Caki2 (cell line): Measurements from ENCODE around the gene OTOGL. TPM values are rescaled to one million over a fixed set of nuclear protein-coding genes. Genes with fewer than 3 reads are reported as not detected.
"Not testable (repeated sequence)": the region's sequence is repeated elsewhere in the genome, so short reads cannot be mapped to it uniquely, and the experiment has no call there.

Experiments
- DNase-seq: peaks from one replicate; pipeline ENCODE4 v3.0.0-alpha.2; 2015; ENCODE audit warnings: low read depth
- in situ Hi-C: cut with HindIII; loops from 2 replicates; pipeline ENCODE4 v1.10.0; 2016; ENCODE audit warnings: low sequenced_read_pairs, low pct_unique_long_range_greater_than_20kb, mixed read lengths
- total RNA-seq: library from RNA; depleted of rRNA; stranded (reverse); fragments of >200 nt; shearing (Covaris generic); gene quantifications from 2 replicates; pipeline ENCODE4 v1.2.3, GENCODE V29; 2014; ENCODE audit warnings: low replicate concordance

OTOGL gene
- total RNA-seq, 1 experiment from 2014 or later: not detected

DNA sequence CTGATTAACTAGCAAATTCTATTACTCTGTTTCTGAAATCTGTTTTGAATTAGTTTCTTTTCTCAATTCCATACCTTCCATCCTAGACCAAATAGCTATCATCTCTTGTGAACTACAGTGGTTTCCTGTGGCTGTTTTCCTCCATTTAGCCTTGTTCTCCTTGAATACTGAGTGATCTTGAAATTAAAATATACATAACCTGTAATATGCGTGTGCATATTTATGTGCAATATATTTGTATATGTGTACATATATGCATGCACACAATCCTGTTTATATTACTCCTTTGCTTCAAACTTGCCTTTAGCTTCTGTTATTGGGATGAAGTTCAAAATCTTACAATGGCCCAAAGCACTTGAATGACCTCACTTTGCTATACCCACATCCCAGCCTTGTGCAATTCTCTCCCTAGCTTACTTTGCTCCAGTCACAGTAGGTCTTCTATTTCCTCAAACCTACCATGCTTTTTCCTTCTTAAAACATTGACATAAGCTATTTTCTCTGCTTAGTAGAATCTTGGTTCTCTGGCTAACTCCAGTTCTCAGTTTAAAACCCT, 99.5 kb downstream of the OTOGL start:
- DNase-seq: no peak
- in situ Hi-C loops: loop anchor here (25.0 kb wide), 1 partner anchor 787 kb away; no protein-coding TSS in a partner anchor

DNA sequence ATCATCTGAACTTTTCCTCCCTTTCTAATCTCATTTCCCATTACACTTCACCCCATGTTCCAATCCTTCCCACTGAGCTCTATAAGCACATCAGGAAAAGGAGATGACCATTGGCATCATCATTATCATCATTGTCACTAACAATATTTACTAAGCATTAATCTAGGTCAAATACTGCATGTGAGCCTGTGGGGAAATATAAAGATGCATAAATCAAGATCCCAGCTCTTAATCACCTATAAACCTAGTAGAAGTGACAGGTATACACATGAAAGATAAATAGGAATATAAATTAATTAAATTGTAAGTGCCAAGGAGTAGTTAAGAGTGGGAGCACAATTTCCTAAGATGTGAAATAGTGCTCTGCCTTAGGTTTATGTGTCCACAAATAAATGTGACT, 100.6 kb downstream of the OTOGL start:
- in situ Hi-C loops: loop anchor here (25.0 kb wide), 1 partner anchor 788 kb away; no protein-coding TSS in a partner anchor
- no peak for DNase-seq

DNA sequence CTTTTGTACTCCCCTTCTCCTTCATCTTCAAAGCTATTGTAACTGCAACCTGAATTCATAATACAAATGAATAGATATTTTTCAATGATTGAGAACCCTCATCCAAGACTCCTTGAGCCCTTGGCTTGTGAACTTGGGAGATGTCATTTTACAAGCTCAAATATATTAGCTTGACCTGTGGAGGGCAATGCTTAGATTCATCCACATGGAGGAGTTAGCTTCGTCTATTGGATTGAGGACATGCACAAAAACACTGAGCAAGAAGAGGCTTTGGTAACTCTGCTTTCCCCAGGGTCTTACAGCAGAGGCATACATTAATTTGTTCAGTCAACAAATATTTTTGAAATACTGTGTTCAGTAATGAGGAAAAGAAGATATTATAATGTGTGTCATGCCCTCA, 101.1 kb downstream of the OTOGL start:
- in situ Hi-C loops: no loop called here
- DNase-seq: no peak

- DNase-seq: no peak
- in situ Hi-C loops: no loop called here
Observed at GRCh38 chr12:80201908-80202307, 102.6 kb downstream of the OTOGL start.

- in situ Hi-C loops: no loop called here
- DNase-seq: no peak
Observed at GRCh38 chr12:80205960-80206359, 106.6 kb downstream of the OTOGL start.

- in situ Hi-C loops: no loop called here
- DNase-seq: no peak
Observed at GRCh38 chr12:80208071-80208470, 108.7 kb downstream of the OTOGL start.

- in situ Hi-C loops: no loop called here
- DNase-seq: no peak
Observed at GRCh38 chr12:80211671-80212070, 112.3 kb downstream of the OTOGL start.

DNA sequence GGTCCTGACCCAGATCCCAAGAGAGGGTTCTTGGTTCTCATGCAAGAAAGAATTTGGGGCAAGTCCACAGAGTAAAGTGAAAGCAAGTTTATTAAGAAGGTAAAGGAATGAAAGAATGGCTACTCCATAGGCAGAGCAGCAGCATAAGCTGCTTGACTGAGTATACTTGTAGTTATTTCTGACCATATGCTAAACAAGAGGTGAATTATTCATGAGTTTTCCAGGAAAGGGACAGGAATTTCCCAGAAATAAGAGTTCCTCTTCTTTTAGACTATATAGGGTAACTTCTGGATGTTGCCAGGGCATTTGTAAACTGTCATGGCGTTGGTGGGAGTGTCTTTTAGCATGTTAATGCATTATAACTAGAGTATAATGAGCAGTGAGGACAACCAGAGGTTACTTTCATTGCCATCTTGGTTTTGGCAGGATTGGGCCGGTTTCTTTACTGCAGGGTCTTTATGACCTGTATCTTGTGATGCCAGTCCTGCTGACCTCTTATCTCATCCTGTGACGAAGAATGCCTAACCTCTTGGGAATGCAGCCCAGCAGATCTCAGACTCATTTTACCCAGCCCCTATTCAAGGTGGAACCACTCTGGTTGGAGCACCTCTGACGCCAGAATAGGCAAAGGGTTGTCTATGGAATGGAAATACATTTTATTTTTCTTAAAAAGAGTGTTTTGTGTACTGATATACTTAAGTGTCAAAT, 113.8 kb downstream of the OTOGL start:
- in situ Hi-C loops: no loop called here
- no peak for DNase-seq

DNA sequence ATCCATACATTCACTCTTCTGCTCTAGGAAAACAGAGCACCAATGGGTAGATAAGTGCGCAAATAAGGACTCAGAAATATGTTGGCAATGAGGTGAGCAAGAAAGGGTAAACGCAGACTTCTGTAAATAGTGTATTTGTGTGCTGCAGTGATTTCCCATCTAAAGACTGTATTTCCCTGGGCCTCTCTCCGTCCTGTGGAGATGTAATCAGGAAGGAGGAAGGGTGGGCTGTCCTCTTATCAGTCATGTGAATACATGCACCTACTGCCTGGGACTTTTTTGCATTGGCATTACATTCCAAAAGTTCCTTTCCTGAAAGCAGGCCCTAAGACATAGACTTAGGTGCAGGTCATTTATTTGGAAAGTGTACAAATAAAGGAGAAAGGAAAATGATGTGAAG, 114.5 kb downstream of the OTOGL start:
- DNase-seq: no peak
- in situ Hi-C loops: no loop called here

- no peak for DNase-seq
- in situ Hi-C loops: no loop called here
Observed at GRCh38 chr12:80217011-80217535, 117.7 kb downstream of the OTOGL start.

DNA sequence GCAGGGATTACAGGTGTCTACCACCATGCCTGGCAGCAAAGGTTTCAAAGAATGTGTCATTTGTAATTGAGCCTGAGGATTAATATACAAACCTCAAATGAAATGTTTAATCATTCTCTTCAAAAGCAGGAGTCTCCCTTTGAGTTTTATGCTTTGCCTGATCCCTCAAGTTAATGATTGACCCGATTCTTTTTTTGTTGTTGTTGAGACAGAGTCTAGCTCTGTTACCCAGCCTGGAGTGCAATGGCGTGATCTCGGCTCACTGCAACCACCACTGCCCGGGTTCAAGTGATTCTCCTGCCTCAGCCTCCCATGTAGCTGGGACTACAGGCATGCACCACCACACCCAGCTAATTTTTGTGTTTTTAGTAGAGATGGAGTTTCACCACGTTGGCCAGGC, 119.6 kb downstream of the OTOGL start:
- DNase-seq: peak; percentile 32
- in situ Hi-C loops: not testable (repeated sequence)

DNA sequence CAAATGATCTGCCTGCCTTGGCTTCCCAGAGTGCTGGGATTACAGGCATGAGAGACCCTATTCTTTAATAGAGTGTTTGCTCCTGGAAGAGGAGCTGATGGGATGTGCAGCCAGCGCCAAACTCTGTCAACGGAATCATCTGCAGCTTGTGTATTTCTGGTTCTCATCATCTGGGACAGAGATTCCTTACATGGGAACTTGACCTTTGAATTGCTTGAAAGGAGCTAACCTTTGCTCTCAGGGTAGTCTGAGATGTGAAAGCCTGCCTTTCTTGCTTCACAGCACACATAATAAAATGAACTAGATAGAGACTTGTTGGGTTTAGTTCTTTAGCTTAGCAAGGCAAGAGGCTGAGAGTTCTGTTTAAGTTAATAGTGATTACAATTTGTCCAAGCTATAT, 120.0 kb downstream of the OTOGL start:
- no peak for DNase-seq
- in situ Hi-C loops: no loop called here

DNA sequence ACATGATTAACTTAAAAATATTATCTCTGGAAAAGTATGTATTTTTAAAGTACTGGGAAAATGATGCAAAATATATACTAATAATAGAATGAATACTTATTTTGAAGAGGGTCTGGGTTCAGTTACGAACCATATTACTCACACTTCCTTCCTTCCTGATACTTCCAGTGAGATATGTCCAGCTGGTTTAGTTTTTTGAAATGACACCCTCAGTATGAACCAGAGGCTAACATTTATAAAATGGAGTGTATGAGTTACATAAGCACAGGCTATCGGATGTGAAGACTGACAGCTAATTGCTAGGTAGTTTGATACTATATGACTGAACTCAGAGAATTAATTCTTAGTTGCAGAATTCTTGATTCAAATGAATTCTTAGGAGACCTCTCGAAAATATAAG, 122.9 kb downstream of the OTOGL start:
- in situ Hi-C loops: no loop called here
- DNase-seq: no peak

DNA sequence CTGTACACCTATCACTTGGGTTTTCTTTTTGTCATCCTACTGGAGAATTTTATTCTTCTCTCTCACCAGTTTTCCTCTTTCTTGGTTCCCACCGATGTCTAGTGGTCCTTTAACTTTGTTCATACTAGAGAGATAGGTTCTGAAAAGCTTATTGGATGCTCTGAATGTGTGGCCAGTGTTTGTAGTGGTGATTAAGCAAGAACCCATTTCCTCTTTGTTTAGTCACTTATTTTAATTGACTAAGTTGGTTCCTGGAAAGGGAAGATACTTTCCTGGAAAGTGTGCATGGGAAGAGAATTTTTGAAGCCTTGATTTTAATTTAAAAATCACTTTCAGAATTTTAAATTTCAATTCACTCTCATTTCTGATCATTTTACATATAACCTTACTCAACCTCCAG, 127.2 kb downstream of the OTOGL start:
- in situ Hi-C loops: no loop called here
- DNase-seq: no peak

- DNase-seq, in situ Hi-C loops: not testable (repeated sequence)
Observed at GRCh38 chr12:80227904-80228303, 128.6 kb downstream of the OTOGL start.

DNA sequence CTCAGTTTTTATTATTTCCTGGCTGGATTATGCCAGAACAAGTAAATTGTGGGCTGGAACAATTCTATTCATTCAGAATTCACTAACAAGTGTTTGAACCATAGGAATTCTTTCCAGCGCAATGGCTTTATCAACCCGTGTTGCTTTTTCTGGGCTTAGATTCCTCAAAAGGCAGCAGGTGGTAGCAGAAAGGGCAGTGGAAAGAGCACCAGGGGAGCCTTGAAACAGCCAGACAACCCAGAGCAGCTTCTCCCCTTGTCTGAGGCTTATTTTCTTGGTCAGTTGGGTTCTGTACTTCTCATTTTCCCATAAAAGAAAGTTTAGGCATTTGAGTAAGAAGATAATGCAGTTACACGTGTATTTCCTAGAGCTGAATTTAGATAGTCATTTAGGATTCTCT, 130.7 kb downstream of the OTOGL start:
- in situ Hi-C loops: no loop called here
- DNase-seq: no peak

DNA sequence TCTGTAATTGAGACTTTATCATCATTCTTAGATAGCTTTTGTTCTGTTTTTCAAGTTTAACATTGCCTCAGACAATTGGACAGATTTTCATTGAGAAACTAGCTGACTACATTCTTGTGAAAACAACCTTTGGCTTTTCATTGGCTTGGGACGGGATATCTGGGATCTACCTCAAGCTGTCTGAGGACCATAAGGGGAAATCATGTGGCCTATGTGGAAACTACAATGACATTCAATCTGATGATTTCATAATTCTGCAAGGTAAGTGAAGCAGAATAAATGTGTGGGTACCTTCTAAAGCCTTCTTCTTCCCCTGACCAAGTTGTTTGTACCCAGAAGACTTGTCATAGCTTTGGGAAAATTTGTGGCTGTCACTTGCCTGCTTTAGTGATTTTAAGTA, 133.5 kb downstream of the OTOGL start:
- no peak for DNase-seq
- in situ Hi-C loops: no loop called here

DNA sequence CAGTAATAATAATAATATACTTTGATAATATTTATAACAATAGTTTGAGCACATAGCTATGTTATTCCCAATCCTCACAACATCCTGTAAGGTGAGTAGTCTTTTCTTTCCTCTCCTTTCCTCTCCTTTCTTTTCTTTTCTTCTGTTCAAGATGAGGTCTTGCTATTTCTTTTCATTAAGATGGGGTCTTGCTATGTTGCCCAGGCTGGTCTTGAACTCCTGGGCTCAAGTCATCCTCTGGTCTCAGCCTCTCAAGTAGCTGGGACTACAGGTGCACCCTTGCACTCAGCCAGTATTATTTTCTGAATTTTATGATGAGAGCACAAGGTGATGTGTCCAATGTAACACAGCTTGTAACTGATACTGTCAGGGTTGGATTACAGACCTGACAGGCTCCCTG, 134.6 kb downstream of the OTOGL start:
- in situ Hi-C loops: no loop called here
- DNase-seq: no peak

DNA sequence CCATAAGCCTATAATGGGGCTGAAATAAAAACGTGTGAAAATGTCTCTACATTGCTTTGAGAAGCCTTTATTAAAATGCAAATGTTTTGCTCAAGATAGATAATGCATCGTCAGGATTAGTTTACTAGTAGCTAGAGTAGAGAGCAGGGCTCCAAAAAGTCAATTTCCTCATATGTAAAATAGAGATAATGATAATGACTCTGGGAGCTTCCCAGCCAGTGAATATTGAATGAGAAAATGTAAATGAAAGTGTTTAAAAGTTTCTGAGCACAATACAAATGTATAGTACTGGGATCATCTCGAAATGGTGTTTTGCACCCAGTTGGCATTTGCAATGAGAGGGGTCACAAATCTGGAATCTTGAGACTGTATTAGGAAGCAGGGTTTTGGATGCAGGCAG, 135.3 kb downstream of the OTOGL start:
- no peak for DNase-seq
- in situ Hi-C loops: no loop called here

GRCh38 chr12:80235944-80236343, 136.6 kb downstream of the OTOGL start:
- in situ Hi-C loops: no loop called here
- DNase-seq: no peak
